GM12878 (cell line): ENCODE results near the gene PEX16. TPM values are rescaled to one million over a fixed set of nuclear protein-coding genes. Genes with fewer than 3 reads are reported as not detected.

Experiments used
- ATAC-seq: fragments of 200-7000 bp; cut with Tn5 transposase; 3 replicates; pipeline ENCODE4 v1.9.1; 2020; ENCODE audit warnings: mild to moderate bottlenecking, moderate library complexity
- BruUV-seq: library from RNA; stranded (reverse); fragments of 400-500 nt; replicated peaks from 2 replicates; lab custom pipeline; 2021; lab: Mats Ljungman, UMichigan
- CTCF ChIA-PET: fragments of 300-600 bp; sonication (Branson Sonifier 250); formaldehyde crosslinking; extraction: SDS; loops from one replicate; lab custom pipeline; 2021; ENCODE audit warnings: inconsistent platforms; lab: Yijun Ruan, JAX
- POLR2A ChIA-PET: fragments of 350-600 bp; formaldehyde crosslinking; extraction: SDS; loops from one replicate; lab custom pipeline; 2021; ENCODE audit warnings: inconsistent platforms; lab: Charles Lee
- RAD21 ChIA-PET: fragments of 300-600 bp; sonication (Branson Sonifier 250); formaldehyde crosslinking; loops from one replicate; lab custom pipeline; 2023; ENCODE audit warnings: antibody characterized with exemption; ENCODE audit not compliant: unreplicated experiment; lab: Charles Lee
- SMC1A ChIA-PET: fragments of 300-600 bp; sonication (Branson Sonifier 250); formaldehyde crosslinking; loops from one replicate; lab custom pipeline; 2023; ENCODE audit not compliant: unreplicated experiment, uncharacterized antibody; lab: Charles Lee
- DNase-seq: peaks from one replicate; pipeline ENCODE4 v3.0.0-alpha.2; 2011; ENCODE audit warnings: low read depth, low spot score
- FAIRE-seq: peaks from 3 replicates; lab custom pipeline; 2011; peaks lifted over from hg19 to GRCh38; lab: Jason Lieb, UNC
- H2AFZ ChIP-seq: 2 replicates; pipeline ENCODE4 v1.6.0; 2011; ENCODE audit warnings: low read depth, low read length, control low read depth; ENCODE audit not compliant: control insufficient read depth
- H3K27ac ChIP-seq: 2 replicates; pipeline ENCODE4 v1.5.1; 2011; ENCODE audit warnings: control low read depth; ENCODE audit not compliant: control insufficient read depth, insufficient read depth
- H3K27me3 ChIP-seq, 2 experiments: replicated peaks in 1 of 2; 2 replicates each; pipeline versions ENCODE4 v1.6.0 to v1.6.1; 2011; ENCODE audit warnings: low read length in 1 of 2; ENCODE audit not compliant: control insufficient read depth in 2 of 2, insufficient read depth in 2 of 2
- H3K36me3 ChIP-seq, 2 experiments: 2 replicates each; pipeline ENCODE4 v1.5.1; 2011; ENCODE audit warnings: low read length in 1 of 2; ENCODE audit not compliant: control insufficient read depth in 2 of 2, insufficient read depth in 2 of 2
- H3K4me1 ChIP-seq: 2 replicates; pipeline ENCODE4 v1.6.1; 2011; ENCODE audit warnings: mild to moderate bottlenecking, low read length, moderate library complexity, mixed read lengths; ENCODE audit not compliant: control insufficient read depth, insufficient read depth
- H3K4me2 ChIP-seq: 2 replicates; pipeline ENCODE4 v1.6.0; 2011; ENCODE audit warnings: control low read depth; ENCODE audit not compliant: control insufficient read depth, insufficient read depth
- H3K4me3 ChIP-seq: fragments of 200-600 bp; sonication (generic); 2 replicates; pipeline ENCODE4 v1.5.1; 2016
- H3K79me2 ChIP-seq: 2 replicates; pipeline ENCODE4 v1.6.0; 2011; ENCODE audit warnings: low read length; ENCODE audit not compliant: control insufficient read depth, insufficient read depth
- H3K9ac ChIP-seq: 2 replicates; pipeline ENCODE4 v1.8.0; 2011; ENCODE audit warnings: low read length, control low read depth, mixed read lengths; ENCODE audit not compliant: control insufficient read depth, insufficient read depth
- H3K9me3 ChIP-seq: replicated peaks from 3 replicates; pipeline ENCODE4 v1.5.1; 2011; ENCODE audit warnings: mild to moderate bottlenecking, low read length; ENCODE audit not compliant: control insufficient read depth, insufficient read depth
- H4K20me1 ChIP-seq: 2 replicates; pipeline ENCODE4 v1.6.0; 2011; ENCODE audit not compliant: control insufficient read depth, insufficient read depth
- PAX5 ChIP-seq: IDR thresholded peaks from 2 replicates; pipeline ENCODE4 v1.6.1; 2011; ENCODE audit warnings: low read depth, low read length, borderline replicate concordance
- PAX8 ChIP-seq: fragments of 450-650 bp; IDR thresholded peaks from 2 replicates; pipeline ENCODE4 v1.6.1; 2017; ENCODE audit warnings: mild to moderate bottlenecking, moderate library complexity
- RBBP5 ChIP-seq: fragments of 200-600 bp; sonication (generic); conservative IDR thresholded peaks from 2 replicates; pipeline ENCODE4 v1.6.1; 2016
- SMARCA5 ChIP-seq: fragments of 450-650 bp; IDR thresholded peaks from 2 replicates; pipeline ENCODE4 v1.6.1; 2017; ENCODE audit warnings: mild to moderate bottlenecking
- TARDBP ChIP-seq: IDR thresholded peaks from 2 replicates; pipeline ENCODE4 v1.6.1; 2016; ENCODE audit warnings: borderline replicate concordance
- WGBS: methylation state at CpG from one replicate; pipeline ENCODE4 v1.1.6; 2016; ENCODE audit warnings: low lambda C conversion rate; ENCODE audit not compliant: insufficient replicate concordance, insufficient coverage; ENCODE audit errors: missing lambda C conversion rate; 5-methylcytosine and 5-hydroxymethylcytosine counted together
- in situ Hi-C: fragments of 300-500 bp; cut with MboI; formaldehyde crosslinking; loops from 9 replicates; pipeline ENCODE4 v1.14.3; 2018; ENCODE audit warnings: mixed read lengths
- intact Hi-C: fragments of 100-400 bp; cut with micrococcal nuclease; formaldehyde crosslinking; loops from one replicate; pipeline ENCODE4 v1.14.2; 2022; ENCODE audit not compliant: unreplicated experiment
- polyA plus RNA-seq, 11 experiments: library from polyadenylated mRNA; depleted of rRNA in 4 of 11; unstranded in 6 of 11; stranded (reverse) in 5 of 11; fragments of >200 nt; fragmentation: Nextera tagmentation in 4 of 11; fragmentation: Illumina TruSeq in 1 of 11; extraction: Ambion mirVana in 4 of 11; extraction: Trizol in 1 of 11; gene quantifications; 1 replicate in 1 of 11; 2 replicates in 10 of 11; pipeline versions ENCODE4 v1.2.1 to v1.2.3, GENCODE V29; 2011 to 2016; ENCODE audit warnings: inconsistent platforms in 2 of 11, missing spikeins in 2 of 11, low read depth in 1 of 11
- total RNA-seq, 4 experiments: library from RNA; depleted of rRNA in 3 of 4; stranded (reverse); fragments of >200 nt in 3 of 4; fragmentation: Illumina TruSeq in 1 of 4; extraction: Trizol in 1 of 4; gene quantifications; 2 replicates each; pipeline versions ENCODE4 v1.2.1 to v1.2.3, GENCODE V29; 2013 to 2021
- TF ChIP-seq, protein P1 (sequence below): fragments of 450-650 bp; IDR thresholded peaks from 2 replicates; pipeline ENCODE4 v1.6.1; 2017; ENCODE audit warnings: mild to moderate bottlenecking

PEX16 gene
- total and polyA plus RNA-seq, 10 of the 15 experiments (the other 5 are each of a cell fraction or from before 2014, with no cell fraction given), result 1.4 to 53.5 (median 27.6) TPM

DNA sequence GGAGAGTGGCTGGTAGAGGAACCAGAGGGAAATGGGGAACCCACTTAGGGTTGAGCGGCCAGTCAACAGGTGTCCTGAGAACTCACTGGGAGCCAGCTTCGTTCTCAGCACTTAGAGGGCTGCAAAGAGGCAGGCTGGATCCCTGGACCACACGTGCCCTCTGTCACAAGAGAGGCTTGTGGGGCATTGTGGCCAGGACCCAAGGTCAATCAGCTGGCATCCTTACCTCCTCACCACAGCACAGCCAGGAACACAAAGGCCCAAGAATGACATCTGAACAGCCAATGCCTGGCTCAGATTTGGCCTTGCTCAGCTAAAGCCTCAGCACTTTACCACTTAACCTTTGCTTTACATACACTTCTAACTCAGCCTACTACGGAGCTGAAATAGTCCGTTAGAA lies 24.8 kb downstream of the PEX16 start (continued):
- TF ChIP-seq TARDBP (no peak), RBBP5 (no peak), SMARCA5 (no peak)
- TF ChIP-seq, all 136 proteins: peak for 0

DNA sequence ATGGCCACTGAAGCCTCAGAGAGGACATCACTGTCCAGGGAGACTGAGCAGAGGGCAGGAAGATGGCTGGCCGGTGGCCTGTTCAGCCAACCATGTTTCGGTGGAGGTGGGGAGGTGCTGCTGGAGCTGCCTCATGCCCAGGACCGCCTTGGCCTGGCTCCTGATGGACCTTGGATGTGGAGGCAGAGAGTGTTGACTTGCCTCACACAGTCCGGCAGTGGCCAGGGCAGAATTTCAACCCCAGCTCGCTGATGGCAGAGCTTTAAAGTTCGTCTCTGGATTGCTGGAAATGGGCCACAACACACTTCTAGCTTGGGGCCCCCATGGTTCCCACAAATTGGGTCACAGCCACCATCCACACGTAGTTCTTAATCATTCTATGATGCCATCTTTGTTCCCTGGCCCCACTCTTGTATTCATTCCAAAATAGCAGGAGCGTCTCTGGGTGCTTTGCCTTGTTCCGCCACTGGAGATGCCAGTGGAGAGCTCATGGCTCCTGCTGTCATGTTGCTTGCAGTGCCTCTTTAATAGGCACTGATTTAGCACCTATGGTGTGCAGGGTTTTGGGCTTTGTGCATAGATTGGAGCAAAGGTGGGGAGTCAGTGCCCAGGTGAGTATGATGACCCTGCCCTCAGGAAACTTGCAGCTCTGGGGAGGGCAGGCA lies 26.7 kb downstream of the PEX16 start:
- H3K4me1 ChIP-seq, result no peaks in the 10 kb centered on the region
- H3K36me3 ChIP-seq, result no peaks in the 10 kb centered on the region
- intact Hi-C loops, result no loop called here
- CTCF ChIA-PET, result no interaction called here
- POLR2A ChIA-PET, result interaction anchor here (0.5 kb wide), 1 partner anchor 111 kb away, joined by 3 read pairs; no protein-coding TSS in a partner anchor
- SMC1A ChIA-PET, result no interaction called here
- RAD21 ChIA-PET, result no interaction called here
- H3K9ac ChIP-seq, result no peak overlapping the region
- H3K4me3 ChIP-seq, result no peak overlapping the region
- no peak overlapping the region for H3K4me2 ChIP-seq
- DNase-seq, result no peak
- peaks cover 3% of the 10 kb centered on the region for H4K20me1 ChIP-seq
- H3K79me2 ChIP-seq, result no peaks in the 10 kb centered on the region
- in situ Hi-C loops, result no loop called here
- TF ChIP-seq PAX5, result no peak
- TF ChIP-seq PAX8, result no peak
- TF ChIP-seq, protein P1, sequence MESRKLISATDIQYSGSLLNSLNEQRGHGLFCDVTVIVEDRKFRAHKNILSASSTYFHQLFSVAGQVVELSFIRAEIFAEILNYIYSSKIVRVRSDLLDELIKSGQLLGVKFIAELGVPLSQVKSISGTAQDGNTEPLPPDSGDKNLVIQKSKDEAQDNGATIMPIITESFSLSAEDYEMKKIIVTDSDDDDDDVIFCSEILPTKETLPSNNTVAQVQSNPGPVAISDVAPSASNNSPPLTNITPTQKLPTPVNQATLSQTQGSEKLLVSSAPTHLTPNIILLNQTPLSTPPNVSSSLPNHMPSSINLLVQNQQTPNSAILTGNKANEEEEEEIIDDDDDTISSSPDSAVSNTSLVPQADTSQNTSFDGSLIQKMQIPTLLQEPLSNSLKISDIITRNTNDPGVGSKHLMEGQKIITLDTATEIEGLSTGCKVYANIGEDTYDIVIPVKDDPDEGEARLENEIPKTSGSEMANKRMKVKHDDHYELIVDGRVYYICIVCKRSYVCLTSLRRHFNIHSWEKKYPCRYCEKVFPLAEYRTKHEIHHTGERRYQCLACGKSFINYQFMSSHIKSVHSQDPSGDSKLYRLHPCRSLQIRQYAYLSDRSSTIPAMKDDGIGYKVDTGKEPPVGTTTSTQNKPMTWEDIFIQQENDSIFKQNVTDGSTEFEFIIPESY, result no peak
- TF ChIP-seq, all 136 proteins: peak for 0
- H3K27ac ChIP-seq, result no peak overlapping the region
- WGBS, result 39% methylated on average over 9 of the region's 9 CpGs
- ATAC-seq (no peak), FAIRE-seq (no peak)
- H3K27me3 ChIP-seq, result no peaks in the 10 kb centered on the region; a peak in 1 of 4 replicates
- H2AFZ ChIP-seq, result no peak overlapping the region
- H3K9me3 ChIP-seq, result no peaks in the 10 kb centered on the region
- no TSS peak for BruUV-seq
